ENCODE data around the gene TRIML1.

DNA sequence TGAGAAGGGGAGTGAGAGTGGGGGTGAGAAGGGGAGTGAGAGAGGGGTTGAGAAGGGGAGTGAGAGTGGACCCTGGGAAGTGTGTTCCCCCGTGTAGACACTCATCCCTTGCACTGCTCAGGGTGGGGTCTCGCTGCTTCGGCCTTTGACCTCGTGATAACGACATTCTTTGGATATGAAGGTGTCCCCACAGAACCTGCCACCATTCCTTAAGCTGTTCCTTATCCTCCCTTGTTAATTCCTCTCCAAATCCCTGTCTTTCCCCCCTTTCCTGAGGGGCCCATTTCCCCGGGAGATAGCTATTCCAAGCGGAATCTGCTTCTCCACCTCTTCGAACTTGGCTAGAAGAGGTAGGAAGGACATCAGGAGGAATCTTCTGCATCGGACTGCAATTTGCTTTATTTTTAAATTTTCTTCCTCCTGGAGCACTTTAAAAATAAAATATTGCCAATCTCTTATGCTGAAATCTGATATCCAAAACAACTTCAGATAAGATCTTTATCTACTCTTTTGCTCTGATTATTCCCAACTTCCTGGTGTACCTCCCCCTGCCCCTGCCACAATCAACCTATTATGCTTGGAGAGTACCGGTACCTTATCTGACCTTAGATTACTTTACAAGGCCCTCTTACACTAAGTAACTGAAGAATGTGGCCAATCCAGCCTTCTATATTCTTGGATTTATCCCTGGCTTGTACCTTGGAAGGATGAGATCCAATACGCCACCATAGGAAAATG, 15.6 kb downstream of the TRIML1 start:
- TF ChIP-seq, protein P1, sequence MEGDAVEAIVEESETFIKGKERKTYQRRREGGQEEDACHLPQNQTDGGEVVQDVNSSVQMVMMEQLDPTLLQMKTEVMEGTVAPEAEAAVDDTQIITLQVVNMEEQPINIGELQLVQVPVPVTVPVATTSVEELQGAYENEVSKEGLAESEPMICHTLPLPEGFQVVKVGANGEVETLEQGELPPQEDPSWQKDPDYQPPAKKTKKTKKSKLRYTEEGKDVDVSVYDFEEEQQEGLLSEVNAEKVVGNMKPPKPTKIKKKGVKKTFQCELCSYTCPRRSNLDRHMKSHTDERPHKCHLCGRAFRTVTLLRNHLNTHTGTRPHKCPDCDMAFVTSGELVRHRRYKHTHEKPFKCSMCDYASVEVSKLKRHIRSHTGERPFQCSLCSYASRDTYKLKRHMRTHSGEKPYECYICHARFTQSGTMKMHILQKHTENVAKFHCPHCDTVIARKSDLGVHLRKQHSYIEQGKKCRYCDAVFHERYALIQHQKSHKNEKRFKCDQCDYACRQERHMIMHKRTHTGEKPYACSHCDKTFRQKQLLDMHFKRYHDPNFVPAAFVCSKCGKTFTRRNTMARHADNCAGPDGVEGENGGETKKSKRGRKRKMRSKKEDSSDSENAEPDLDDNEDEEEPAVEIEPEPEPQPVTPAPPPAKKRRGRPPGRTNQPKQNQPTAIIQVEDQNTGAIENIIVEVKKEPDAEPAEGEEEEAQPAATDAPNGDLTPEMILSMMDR (IDR thresholded peaks at IDR 0.05): no peak
- no peak for TF ChIP-seq POLR2A (IDR thresholded peaks at IDR 0.05)
- no peak for TF ChIP-seq EP300 (IDR thresholded peaks at IDR 0.05)

All from ovary (tissue), 3 donors.